K562 (cell line): ENCODE results near the gene RIC3.

Experiments used
- AFF4 ChIP-seq: sonication (generic); formaldehyde crosslinking; IDR thresholded peaks from 2 replicates; pipeline ENCODE4 v1.8.0; 2023; ENCODE audit warnings: mild to moderate bottlenecking, missing genetic modification reagents
- ATF7 ChIP-seq: fragments of 450-650 bp; IDR thresholded peaks from 2 replicates; pipeline ENCODE4 v1.7.1; 2014; ENCODE audit warnings: mild to moderate bottlenecking, moderate library complexity
- CTBP1 ChIP-seq: fragments of 450-650 bp; IDR thresholded peaks from 2 replicates; pipeline ENCODE4 v1.6.1; 2016; ENCODE audit warnings: borderline replicate concordance
- CTCF ChIP-seq, 3 experiments: IDR thresholded peaks in 2 of 3; conservative IDR thresholded peaks in 1 of 3; 2 replicates each; pipeline ENCODE4 v1.5.1; 2011 to 2012; ENCODE audit warnings: low read length in 3 of 3, mild to moderate bottlenecking in 3 of 3, control low read depth in 2 of 3, improper control_type of control experiment in 1 of 3, inconsistent platforms in 1 of 3, low read depth in 1 of 3, mixed read lengths in 1 of 3, moderate library complexity in 1 of 3; ENCODE audit not compliant: insufficient read depth in 2 of 3
- POLR2A ChIP-seq: fragments of 450-650 bp; conservative IDR thresholded peaks from 2 replicates; pipeline ENCODE4 v1.6.1; 2016
- RFX5 ChIP-seq: IDR thresholded peaks from 2 replicates; pipeline ENCODE4 v1.6.1; 2011; ENCODE audit warnings: low read depth, mild to moderate bottlenecking, improper control_type of control experiment, low read length
- SMAD1 ChIP-seq: fragments of 150-350 bp; IDR thresholded peaks from 2 replicates; pipeline ENCODE4 v1.6.1; 2014; ENCODE audit warnings: low read length, low read depth; ENCODE audit not compliant: partially characterized antibody

GRCh38 chr11:8111636-8112035 lies 57.2 kb downstream of the RIC3 start:
- TF ChIP-seq CTCF (IDR thresholded peaks at IDR 0.05 in 2 of 3, conservative IDR thresholded peaks at IDR 0.05 in 1 of 3; ENCODE audit: insufficient read depth in 2 of 3, low read depth in 1 of 3, low read length in 3 of 3) (no peak), CTBP1 (no peak), RFX5 (no peak), AFF4 (CRISPR knock-in tag) (no peak), POLR2A (no peak), ATF7 (no peak), SMAD1 (no peak)
